Lower lobe of right lung (tissue), 2 donors: Measurements from ENCODE around the gene FAM78B. TPM values are rescaled to one million over a fixed set of nuclear protein-coding genes. Genes with fewer than 3 reads are reported as not detected.

Experiments used
- ATAC-seq, 2 donors: fragments of 200-7000 bp; cut with Tn5 transposase; one replicate each; pipeline ENCODE4 v1.9.1; 2020 to 2022; ENCODE audit warnings: mild to moderate bottlenecking in 2 of 2, moderate library complexity in 2 of 2
- DNase-seq: peaks from one replicate; pipeline ENCODE4 v3.0.0-alpha.2; 2020
- H3K27ac ChIP-seq: fragments of 200-600 bp; one replicate; pipeline ENCODE4 v1.8.0; 2022
- H3K27me3 ChIP-seq: fragments of 200-600 bp; one replicate; pipeline ENCODE4 v1.8.0; 2022; ENCODE audit warnings: low read depth
- H3K36me3 ChIP-seq: fragments of 200-600 bp; one replicate; pipeline ENCODE4 v1.8.0; 2022; ENCODE audit warnings: mild to moderate bottlenecking
- H3K4me1 ChIP-seq: fragments of 200-600 bp; one replicate; pipeline ENCODE4 v1.8.0; 2022
- H3K4me3 ChIP-seq: fragments of 200-600 bp; one replicate; pipeline ENCODE4 v1.8.0; 2022; ENCODE audit warnings: mild to moderate bottlenecking
- H3K9me3 ChIP-seq: fragments of 200-600 bp; one replicate; pipeline ENCODE4 v1.8.0; 2022
- intact Hi-C: fragments of 100-400 bp; cut with DNase I; formaldehyde crosslinking; loops from one replicate; pipeline ENCODE4 v1.11.0; 2022
- total RNA-seq: library from RNA; stranded (reverse); fragmentation: NEBNext Ultra II Directional; extraction: Animal tissue kit (Norgen Biotek cat#: 25700); gene quantifications from one replicate; pipeline ENCODE4 v1.2.1, GENCODE V29; 2021
- TF ChIP-seq, protein P1 (sequence below): fragments of 200-600 bp; IDR thresholded peaks from one replicate; pipeline ENCODE4 v1.8.0; 2022; ENCODE audit warnings: antibody characterized with exemption, mild to moderate bottlenecking
- donor health status: DM: no; HTN: yes; CAD: no; lungs with severe emphysema.

FAM78B gene
- total RNA-seq, 1 donor from 2014 or later: 0.95 TPM

DNA sequence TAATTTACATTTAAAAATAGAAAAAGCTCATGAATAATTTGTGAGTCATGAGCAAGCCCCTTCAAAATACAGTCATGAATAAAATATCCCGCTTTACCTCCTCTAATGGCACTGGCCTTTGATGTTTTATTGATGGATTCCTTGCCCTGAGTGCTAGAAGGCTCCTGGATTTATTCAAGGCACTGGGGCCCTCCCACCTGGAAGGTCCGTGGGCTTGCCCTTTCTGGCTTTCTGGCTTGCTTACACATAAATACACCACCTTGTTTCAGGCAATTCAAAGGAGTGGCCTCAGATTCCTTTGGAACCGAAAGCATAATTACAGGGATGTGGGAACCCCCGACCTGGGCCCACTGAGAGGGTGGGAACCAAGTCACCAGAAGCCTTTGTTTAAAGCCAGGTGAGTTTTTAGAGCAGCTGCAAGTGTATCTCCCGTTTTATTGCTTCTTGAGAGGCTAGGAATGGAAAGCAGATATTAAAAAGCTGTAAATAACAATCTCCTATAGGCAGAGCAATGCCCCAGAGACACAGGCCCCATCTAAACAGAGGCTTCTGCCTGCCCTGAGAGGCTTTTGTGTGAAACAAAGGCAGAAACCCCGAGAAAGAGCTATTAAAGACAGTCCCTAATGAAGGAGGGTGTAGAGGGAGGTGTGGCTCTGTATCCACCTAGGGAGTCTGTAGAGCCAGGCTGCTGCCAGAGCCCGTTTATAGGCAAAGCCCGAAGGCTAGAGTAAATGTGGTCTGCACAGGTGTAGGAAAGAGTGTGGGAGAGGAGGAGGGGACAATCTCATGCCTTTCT lies 126.4 kb downstream of the FAM78B start:
- no peak overlapping the region for H3K4me3 ChIP-seq
- no peaks in the 10 kb centered on the region for H3K4me1 ChIP-seq
- H3K36me3 ChIP-seq: no peaks in the 10 kb centered on the region
- ATAC-seq (no peak), DNase-seq (no peak)
- intact Hi-C loops: no loop called here
- H3K9me3 ChIP-seq: no peaks in the 10 kb centered on the region
- TF ChIP-seq, protein P1, sequence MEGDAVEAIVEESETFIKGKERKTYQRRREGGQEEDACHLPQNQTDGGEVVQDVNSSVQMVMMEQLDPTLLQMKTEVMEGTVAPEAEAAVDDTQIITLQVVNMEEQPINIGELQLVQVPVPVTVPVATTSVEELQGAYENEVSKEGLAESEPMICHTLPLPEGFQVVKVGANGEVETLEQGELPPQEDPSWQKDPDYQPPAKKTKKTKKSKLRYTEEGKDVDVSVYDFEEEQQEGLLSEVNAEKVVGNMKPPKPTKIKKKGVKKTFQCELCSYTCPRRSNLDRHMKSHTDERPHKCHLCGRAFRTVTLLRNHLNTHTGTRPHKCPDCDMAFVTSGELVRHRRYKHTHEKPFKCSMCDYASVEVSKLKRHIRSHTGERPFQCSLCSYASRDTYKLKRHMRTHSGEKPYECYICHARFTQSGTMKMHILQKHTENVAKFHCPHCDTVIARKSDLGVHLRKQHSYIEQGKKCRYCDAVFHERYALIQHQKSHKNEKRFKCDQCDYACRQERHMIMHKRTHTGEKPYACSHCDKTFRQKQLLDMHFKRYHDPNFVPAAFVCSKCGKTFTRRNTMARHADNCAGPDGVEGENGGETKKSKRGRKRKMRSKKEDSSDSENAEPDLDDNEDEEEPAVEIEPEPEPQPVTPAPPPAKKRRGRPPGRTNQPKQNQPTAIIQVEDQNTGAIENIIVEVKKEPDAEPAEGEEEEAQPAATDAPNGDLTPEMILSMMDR: no peak
- H3K27me3 ChIP-seq: no peaks in the 10 kb centered on the region
- no peak overlapping the region for H3K27ac ChIP-seq

DNA sequence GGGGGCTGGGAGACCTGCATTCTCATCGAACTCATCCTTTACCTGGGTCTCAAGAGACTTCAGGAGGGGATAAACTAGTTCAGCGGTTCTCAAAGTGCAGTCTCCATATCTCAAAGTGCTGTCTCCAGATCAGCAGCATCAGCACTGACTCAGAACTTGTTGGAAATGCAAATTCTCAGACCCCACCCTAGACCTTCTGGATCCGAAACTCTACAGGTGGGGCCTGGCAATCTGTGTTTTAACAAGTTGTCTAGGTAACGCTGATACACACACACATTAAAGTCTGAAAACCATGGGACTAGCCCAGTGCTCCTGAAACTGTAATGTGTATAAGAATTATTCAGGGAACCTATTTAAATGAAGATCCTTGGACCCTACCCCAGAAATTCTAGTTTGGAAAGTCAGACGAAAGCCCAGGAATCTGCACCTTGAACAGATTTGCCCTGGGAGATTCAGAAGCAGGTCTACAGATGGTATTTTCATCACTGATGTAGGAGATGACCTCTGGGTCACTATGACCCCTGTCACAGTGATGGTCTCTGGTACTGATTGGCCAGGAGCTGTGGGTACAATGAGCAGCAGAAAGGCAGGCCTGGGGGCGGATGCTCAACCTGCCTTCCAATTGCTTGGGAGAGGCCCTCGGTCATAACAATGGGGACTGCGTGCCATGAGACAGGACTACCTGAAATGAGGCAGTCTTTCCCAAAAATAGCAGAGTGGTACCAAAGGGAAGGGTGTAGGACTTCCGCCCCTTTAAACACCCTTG lies 127.2 kb downstream of the FAM78B start:
- H3K27me3 ChIP-seq: no peaks in the 10 kb centered on the region
- no peak for DNase-seq
- no peaks in the 10 kb centered on the region for H3K9me3 ChIP-seq
- TF ChIP-seq, protein P1: no peak
- no peak overlapping the region for H3K27ac ChIP-seq
- H3K4me3 ChIP-seq: no peak overlapping the region
- H3K4me1 ChIP-seq: no peaks in the 10 kb centered on the region
- intact Hi-C loops: no loop called here
- H3K36me3 ChIP-seq: no peaks in the 10 kb centered on the region
- ATAC-seq: no peak

DNA sequence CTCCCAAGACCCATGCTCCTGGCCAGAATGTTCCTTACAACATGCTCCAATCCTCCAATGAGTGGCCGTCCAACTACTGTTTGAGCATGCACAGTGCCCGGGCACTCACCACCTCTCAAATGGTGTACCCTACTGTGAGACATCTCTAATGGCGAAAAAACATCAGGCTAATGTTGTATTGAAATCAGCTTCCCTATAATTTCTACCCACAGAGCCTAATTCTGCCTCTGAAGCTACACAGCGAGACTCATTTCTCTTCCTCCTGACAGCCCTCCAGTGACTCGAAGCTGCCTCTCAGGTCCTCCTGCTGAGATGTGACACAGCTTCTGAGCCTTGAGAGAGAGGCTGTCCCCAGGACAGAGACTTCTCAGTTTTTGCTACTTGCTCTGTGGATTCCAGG lies 130.7 kb downstream of the FAM78B start:
- Histone ChIP-seq H3K4me3 (no peak overlapping the region), H3K9me3 (no peaks in the 10 kb centered on the region), H3K4me1 (no peaks in the 10 kb centered on the region), H3K27ac (no peak overlapping the region), H3K27me3 (peaks cover 8% of the 10 kb centered on the region), H3K36me3 (no peaks in the 10 kb centered on the region)
- ATAC-seq (no peak), DNase-seq (no peak)
- intact Hi-C loops: no loop called here
- TF ChIP-seq, protein P1: no peak

DNA sequence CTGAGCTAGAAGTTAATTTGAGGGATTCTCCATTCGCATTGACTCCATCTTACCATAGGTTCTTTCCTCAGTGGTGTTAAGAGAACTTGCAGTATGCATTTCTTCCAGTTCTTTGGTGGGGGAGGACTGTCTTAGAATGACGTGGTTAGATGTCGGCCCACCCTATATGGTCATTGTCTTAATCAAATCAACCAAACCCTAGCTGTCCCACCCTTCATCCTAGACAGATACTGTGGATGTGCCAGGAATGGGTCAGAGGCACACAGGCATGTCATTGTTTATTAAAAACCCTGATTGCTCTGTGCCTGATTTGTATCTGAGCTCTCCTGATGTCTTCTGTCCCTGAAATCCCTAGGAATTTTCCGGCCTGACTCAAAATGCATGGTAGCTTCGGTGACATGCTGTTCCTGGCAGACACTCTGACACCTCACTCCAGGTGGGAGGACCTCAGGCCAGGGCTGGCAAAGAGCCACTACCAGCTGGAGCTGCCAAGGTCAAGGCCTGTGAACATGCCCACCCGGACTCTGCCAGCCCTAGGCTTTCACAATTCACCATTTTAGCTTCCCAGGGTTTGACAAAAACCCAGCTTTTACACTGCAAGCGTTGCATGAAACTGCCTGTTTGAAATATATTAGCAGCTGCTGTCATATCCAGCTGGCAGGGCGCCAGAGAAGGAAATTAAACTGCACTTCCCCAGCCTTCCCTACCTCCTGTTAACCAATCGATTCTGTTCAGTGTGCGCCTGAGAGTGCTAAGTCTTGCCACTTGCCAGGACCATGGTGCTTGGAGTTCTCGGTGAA lies 134.0 kb downstream of the FAM78B start:
- intact Hi-C loops: no loop called here
- Histone ChIP-seq H3K4me3 (no peak overlapping the region), H3K27ac (no peak overlapping the region), H3K9me3 (no peaks in the 10 kb centered on the region), H3K36me3 (no peaks in the 10 kb centered on the region), H3K4me1 (no peaks in the 10 kb centered on the region), H3K27me3 (peaks cover 8% of the 10 kb centered on the region)
- TF ChIP-seq, protein P1: no peak
- no peak for DNase-seq
- ATAC-seq: no peak

DNA sequence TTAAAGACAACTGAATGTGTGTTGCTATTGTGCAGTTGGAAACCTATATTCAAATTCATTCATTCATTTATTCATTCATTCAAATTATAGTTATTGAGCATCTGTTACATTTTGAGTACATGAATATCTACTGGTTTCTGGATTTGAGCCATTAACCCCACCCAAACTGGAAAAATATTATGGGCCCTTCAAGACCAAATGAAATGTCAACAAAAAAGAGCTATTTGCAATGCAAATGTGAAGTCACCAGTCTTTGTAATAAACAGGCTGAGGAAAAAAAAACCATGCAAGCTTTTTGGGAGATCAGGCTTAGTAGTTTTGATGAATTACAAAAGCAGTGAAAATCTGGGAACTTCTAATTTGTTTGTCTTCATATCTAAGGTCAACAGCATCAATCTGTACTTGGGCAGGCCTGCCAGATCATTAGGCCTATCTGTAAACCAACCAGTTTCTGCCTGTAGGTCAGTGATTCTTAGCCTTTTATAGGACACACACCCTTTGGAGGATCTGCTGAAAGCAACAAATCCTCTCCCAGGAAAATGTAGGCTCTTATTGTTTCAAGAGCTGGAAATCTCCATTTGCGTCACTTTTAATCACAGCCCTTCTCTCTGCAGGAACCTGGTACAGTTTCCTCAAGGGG lies 134.7 kb downstream of the FAM78B start:
- DNase-seq (no peak), ATAC-seq (no peak)
- Histone ChIP-seq H3K27ac (no peak overlapping the region), H3K4me3 (no peak overlapping the region), H3K4me1 (no peaks in the 10 kb centered on the region), H3K36me3 (no peaks in the 10 kb centered on the region), H3K9me3 (no peaks in the 10 kb centered on the region), H3K27me3 (peaks cover 8% of the 10 kb centered on the region)
- TF ChIP-seq, protein P1: no peak
- intact Hi-C loops: no loop called here
